ENCODE measurements around the gene EFCAB8. TPM values are rescaled to one million over a fixed set of nuclear protein-coding genes. Genes with fewer than 3 reads are reported as not detected.
"Not testable (repeated sequence)": the region's sequence is repeated elsewhere in the genome, so short reads cannot be mapped to it uniquely, and the experiment has no call there.

The EFCAB8 gene
- total RNA-seq, 2 donors from 2014 or later = 1.7 to 2.7 TPM

DNA sequence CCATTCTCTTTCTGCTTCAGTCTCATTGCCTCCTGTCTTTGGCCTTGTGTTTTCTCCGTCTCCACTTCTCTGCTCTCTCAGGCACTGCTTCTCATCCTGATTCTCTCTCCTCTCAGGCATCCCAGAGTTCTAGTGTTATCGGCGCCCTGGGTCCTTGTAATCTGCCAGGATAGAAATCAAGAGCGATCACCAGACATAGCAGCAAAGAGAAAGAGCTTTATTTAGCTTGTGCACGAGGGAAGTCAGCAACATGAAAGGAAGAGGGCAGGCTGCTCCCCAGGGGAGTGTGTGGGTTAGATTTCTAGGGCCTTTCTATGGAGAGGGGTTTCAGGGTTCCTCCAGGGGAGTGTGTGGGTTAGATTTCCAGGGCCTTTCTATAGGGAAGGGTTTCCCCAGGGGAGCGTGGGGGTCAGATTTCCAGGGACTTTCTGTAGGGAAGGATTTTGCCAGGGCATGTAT, 113.0 kb downstream of the EFCAB8 start:
- DNase-seq (peak in 1 of 2 donors; percentile 24), ATAC-seq (replicated peaks in 1 of 2) (peak; percentile 10 to 12)
- Mint-ChIP-seq H3K36me3 (ENCODE audit: insufficient read depth in 2 of 2) (peaks cover 4 to 6% of the 10 kb centered on the region in 2 donors), H3K27me3 (ENCODE audit: low read depth) (no peaks in the 10 kb centered on the region), H3K9me3 (peaks cover 0 to 8% of the 10 kb centered on the region in 2 donors), H3K4me3 (no peak overlapping the region), H3K27ac (no peak overlapping the region), H3K4me1 (ENCODE audit: low read depth) (peaks cover 74% of the 10 kb centered on the region)

DNA sequence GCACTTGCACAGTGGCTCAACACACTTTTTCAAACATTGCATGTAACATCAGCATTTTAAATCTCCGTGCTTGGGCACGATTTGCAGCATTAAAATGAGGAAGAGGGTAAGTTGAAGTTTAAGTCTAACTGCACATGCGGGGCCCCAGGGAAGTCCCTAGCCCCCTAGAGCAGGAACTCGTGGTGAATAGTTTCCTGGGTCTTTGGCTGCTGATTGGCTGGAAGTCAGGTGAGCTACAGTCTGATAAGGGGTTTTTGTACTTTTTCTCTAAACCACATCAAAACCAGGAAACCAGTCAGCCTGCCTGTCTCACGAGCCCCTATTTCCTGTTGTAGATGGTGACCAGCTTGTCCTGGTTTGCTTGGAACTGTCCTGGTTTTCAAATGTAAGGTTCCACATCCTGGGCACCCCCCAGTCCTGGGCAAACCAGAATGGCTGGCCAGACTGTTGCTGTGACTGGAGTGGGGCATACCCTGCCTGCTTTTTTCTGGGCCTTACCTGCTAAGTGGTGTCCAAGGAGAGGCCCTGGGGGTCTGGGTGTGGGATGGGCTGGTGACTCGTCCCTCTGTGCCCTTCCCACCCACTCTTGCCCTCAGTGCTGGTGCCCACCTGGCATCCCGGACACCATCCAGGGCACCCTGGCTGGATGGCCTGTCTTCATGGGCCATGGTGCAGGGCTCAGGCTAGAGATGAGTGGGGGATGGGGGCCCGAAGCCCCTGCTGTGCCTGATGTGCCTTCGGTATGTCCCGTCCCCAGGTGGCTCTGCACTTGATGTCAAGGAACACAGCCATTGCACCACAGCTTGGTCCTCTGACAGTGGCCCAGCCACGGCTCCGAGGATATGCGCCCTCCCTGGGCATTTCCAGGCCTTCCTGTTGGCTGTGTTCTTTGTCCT, 113.7 kb downstream of the EFCAB8 start:
- H3K4me3 Mint-ChIP-seq = no peak overlapping the region
- H3K36me3 Mint-ChIP-seq (ENCODE audit: insufficient read depth in 2 of 2) = peaks cover 6 to 8% of the 10 kb centered on the region in 2 donors
- no peaks in the 10 kb centered on the region for H3K27me3 Mint-ChIP-seq (ENCODE audit: low read depth)
- DNase-seq (peak; percentile 82 to 88), ATAC-seq (replicated peaks in 1 of 2) (peak; percentile 76 to 77)
- peaks cover 0 to 8% of the 10 kb centered on the region in 2 donors for H3K9me3 Mint-ChIP-seq
- peaks cover 70% of the 10 kb centered on the region for H3K4me1 Mint-ChIP-seq (ENCODE audit: low read depth)
- no peak overlapping the region for H3K27ac Mint-ChIP-seq

DNA sequence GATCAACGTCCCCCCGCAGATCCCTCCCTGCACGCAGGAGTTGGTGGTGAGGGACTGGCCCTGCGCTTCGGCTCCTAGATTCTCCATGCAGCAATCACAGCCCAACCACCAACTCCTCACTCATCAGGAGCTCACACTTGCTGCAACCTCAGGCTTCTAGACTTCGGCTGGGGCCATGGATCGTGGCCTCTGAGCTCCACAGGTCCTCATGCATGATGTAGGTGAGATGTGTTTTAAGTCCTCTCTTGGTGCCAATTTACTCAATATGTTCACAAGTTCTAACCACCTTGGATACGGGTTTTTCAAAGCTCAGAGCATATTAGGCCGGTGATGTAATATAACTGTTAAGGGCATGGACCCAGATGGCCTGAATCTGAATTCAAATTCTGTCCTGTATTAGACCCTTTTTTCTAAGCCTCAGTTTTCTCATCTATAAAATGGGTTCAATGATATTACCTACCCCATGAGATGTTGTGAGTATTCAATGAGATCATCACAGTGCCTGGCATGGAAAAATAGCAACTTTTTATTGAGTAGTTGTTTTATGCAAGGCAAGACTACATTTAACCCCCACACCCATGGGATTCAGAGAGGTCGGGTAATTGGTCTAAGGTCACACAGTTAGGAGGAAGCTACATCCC, 114.5 kb downstream of the EFCAB8 start:
- peak overlapping the region; percentile 30 for H3K27ac Mint-ChIP-seq
- DNase-seq = no peak
- peaks cover 62% of the 10 kb centered on the region for H3K4me1 Mint-ChIP-seq (ENCODE audit: low read depth)
- no peak overlapping the region for H3K4me3 Mint-ChIP-seq
- peaks cover 6 to 8% of the 10 kb centered on the region in 2 donors for H3K36me3 Mint-ChIP-seq (ENCODE audit: insufficient read depth in 2 of 2)
- no peak for ATAC-seq (replicated peaks in 1 of 2)
- H3K9me3 Mint-ChIP-seq = peaks cover 0 to 8% of the 10 kb centered on the region in 2 donors
- no peaks in the 10 kb centered on the region for H3K27me3 Mint-ChIP-seq (ENCODE audit: low read depth)

GRCh38 chr20:32974204-32975064, 115.7 kb downstream of the EFCAB8 start:
- ATAC-seq (replicated peaks in 1 of 2); H3K36me3 Mint-ChIP-seq (ENCODE audit: insufficient read depth in 2 of 2); H3K27me3 Mint-ChIP-seq (ENCODE audit: low read depth); H3K9me3 Mint-ChIP-seq; DNase-seq; H3K4me3 Mint-ChIP-seq: not testable (repeated sequence)
- Mint-ChIP-seq H3K4me1 (ENCODE audit: low read depth) (peaks cover 50% of the 10 kb centered on the region), H3K27ac (peak overlapping the region; percentile 74)

GRCh38 chr20:32975121-32975520, 116.4 kb downstream of the EFCAB8 start:
- not testable (repeated sequence) for DNase-seq; H3K9me3 Mint-ChIP-seq; H3K27me3 Mint-ChIP-seq (ENCODE audit: low read depth); H3K36me3 Mint-ChIP-seq (ENCODE audit: insufficient read depth in 2 of 2); ATAC-seq (replicated peaks in 1 of 2)
- H3K27ac Mint-ChIP-seq = peak overlapping the region; percentile 74
- H3K4me3 Mint-ChIP-seq = peak overlapping the region in 1 of 2 donors; percentile 15
- H3K4me1 Mint-ChIP-seq (ENCODE audit: low read depth) = peaks cover 43% of the 10 kb centered on the region

- ATAC-seq (replicated peaks in 1 of 2) (no peak), DNase-seq (no peak)
- Mint-ChIP-seq H3K4me1 (ENCODE audit: low read depth) (peaks cover 41% of the 10 kb centered on the region), H3K36me3 (ENCODE audit: insufficient read depth in 2 of 2) (peaks cover 6 to 8% of the 10 kb centered on the region in 2 donors), H3K27me3 (ENCODE audit: low read depth) (no peaks in the 10 kb centered on the region), H3K27ac (peak overlapping the region; percentile 74), H3K9me3 (peaks cover 0 to 6% of the 10 kb centered on the region in 2 donors), H3K4me3 (no peak overlapping the region)
Measured at GRCh38 chr20:32975698-32976674, 117.3 kb downstream of the EFCAB8 start.

DNA sequence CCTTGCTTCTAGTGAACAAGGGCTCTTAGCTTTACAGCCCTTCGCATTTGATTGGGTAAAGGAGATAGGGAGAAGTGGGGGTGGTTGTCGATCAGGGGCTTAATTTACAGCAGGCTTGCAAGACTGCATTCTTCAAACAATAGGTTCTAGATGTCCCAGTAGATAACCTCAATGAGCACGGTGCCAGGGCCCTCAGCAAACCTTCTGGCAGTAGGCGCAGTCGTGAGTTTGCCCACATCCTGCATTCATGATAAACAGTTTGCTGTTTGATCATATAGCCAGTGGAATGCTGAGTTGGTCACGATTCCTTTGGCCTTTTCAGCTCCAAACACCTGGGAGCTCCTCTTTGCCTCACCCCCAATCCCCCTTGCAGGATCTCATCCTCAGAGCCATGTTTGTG, 118.0 kb downstream of the EFCAB8 start:
- H3K4me3 Mint-ChIP-seq = no peak overlapping the region
- H3K27me3 Mint-ChIP-seq (ENCODE audit: low read depth) = no peaks in the 10 kb centered on the region
- no peak overlapping the region for H3K27ac Mint-ChIP-seq
- no peak for DNase-seq
- no peak for ATAC-seq (replicated peaks in 1 of 2)
- H3K4me1 Mint-ChIP-seq (ENCODE audit: low read depth) = peaks cover 41% of the 10 kb centered on the region
- peaks cover 0 to 6% of the 10 kb centered on the region in 2 donors for H3K9me3 Mint-ChIP-seq
- H3K36me3 Mint-ChIP-seq (ENCODE audit: insufficient read depth in 2 of 2) = peaks cover 6 to 8% of the 10 kb centered on the region in 2 donors

- no peak for ATAC-seq (replicated peaks in 1 of 2)
- no peak for DNase-seq
- Mint-ChIP-seq H3K4me1 (ENCODE audit: low read depth) (peaks cover 40% of the 10 kb centered on the region), H3K9me3 (peaks cover 0 to 6% of the 10 kb centered on the region in 2 donors), H3K4me3 (no peak overlapping the region), H3K36me3 (ENCODE audit: insufficient read depth in 2 of 2) (peaks cover 6 to 8% of the 10 kb centered on the region in 2 donors), H3K27me3 (ENCODE audit: low read depth) (no peaks in the 10 kb centered on the region), H3K27ac (no peak overlapping the region)
Measured at GRCh38 chr20:32977281-32978008, 118.7 kb downstream of the EFCAB8 start.

DNA sequence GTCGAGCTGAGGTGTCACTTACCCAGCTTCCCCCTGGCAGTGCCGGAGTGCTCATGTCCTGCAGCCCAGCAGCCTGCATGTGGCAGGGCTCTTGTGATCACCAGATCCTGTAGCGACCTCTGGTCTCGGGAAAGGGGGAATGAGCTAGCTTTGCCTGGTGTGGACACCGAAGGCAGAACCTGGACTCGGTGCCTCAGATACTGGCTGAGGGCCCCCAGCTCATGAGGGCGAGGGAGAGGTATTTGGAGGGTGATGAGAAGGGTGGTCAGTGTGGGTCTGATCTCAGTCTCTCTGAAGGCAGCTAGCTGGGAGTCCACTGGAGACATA, 119.2 kb downstream of the EFCAB8 start:
- H3K4me1 Mint-ChIP-seq (ENCODE audit: low read depth) = peaks cover 35% of the 10 kb centered on the region
- no peaks in the 10 kb centered on the region for H3K27me3 Mint-ChIP-seq (ENCODE audit: low read depth)
- DNase-seq (no peak), ATAC-seq (replicated peaks in 1 of 2) (no peak)
- H3K27ac Mint-ChIP-seq = no peak overlapping the region
- H3K4me3 Mint-ChIP-seq = no peak overlapping the region
- H3K9me3 Mint-ChIP-seq = peaks cover 0 to 6% of the 10 kb centered on the region in 2 donors
- H3K36me3 Mint-ChIP-seq (ENCODE audit: insufficient read depth in 2 of 2) = peaks cover 6 to 8% of the 10 kb centered on the region in 2 donors

DNA sequence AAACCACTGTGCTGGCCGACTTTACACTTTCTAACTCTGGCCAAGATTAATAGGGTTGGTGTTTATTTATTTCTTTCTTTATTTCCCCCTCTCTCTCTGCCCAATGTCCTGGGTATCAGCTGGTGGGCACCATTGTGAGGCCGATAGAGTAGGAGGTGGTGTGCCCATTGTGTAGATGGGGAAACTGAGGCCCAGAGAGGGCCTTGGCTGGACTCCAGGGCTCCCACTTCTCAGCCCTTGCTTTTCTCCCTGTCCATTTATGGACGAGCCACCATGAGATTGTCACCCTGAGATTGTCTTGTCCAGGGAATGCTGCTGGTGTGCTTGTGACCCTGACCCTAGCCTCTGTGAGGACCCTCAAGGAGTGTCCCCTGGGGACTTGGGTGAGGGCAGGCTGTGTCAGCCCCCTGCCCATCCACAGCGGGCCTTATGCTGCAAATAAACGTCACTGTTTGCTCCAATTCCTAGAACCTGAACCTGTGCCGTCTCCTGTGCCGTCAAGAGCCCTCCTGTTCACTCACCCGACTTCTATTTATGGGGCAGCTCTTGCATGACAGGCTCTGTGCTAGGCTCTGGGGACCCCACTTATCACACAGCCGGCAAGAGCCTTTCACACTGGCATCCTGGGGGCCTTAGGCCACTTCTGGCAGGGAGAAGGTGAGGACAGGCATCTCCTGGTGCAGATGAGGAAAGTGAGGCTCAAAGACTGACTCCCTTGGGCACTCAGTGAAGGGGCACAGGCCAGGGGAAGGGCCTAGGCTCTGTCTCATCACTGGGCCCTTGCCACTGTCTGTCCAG, 120.7 kb downstream of the EFCAB8 start:
- H3K27ac Mint-ChIP-seq = no peak overlapping the region
- no peak for DNase-seq
- peaks cover 20% of the 10 kb centered on the region for H3K4me1 Mint-ChIP-seq (ENCODE audit: low read depth)

More for the DNA sequence above, 120.7 kb downstream of the EFCAB8 start:
- H3K27me3 Mint-ChIP-seq (ENCODE audit: low read depth) = no peaks in the 10 kb centered on the region
- ATAC-seq (replicated peaks in 1 of 2) = no peak
- peaks cover 0 to 6% of the 10 kb centered on the region in 2 donors for H3K9me3 Mint-ChIP-seq
- no peak overlapping the region for H3K4me3 Mint-ChIP-seq
- H3K36me3 Mint-ChIP-seq (ENCODE audit: insufficient read depth in 2 of 2) = peaks cover 6 to 8% of the 10 kb centered on the region in 2 donors

All from activated T-cell treated with anti-CD3 and anti-CD28 coated beads, Interleukin-2, amount 50 U/mL, for 72 hours (primary cell).